Lung (tissue), 12 donors: ENCODE data around the gene SPAAR. TPM values are rescaled to one million over a fixed set of nuclear protein-coding genes. Genes with fewer than 3 reads are reported as not detected.
"Not testable (repeated sequence)": the region's sequence is repeated elsewhere in the genome, so short reads cannot be mapped to it uniquely, and the experiment has no call there.

Source experiments
- ATAC-seq: fragments of 200-7000 bp; cut with Tn5 transposase; one replicate; pipeline ENCODE4 v1.9.1; 2020; ENCODE audit warnings: moderate number of reproducible peaks; ENCODE audit not compliant: insufficient read depth, low FRiP score
- DNase-seq, 3 donors: peaks; one replicate each; pipeline ENCODE4 v3.0.0-alpha.2; 2013 to 2017
- H3K27ac ChIP-seq, 2 donors: one replicate each; pipeline ENCODE4 v1.5.1; 2013; ENCODE audit warnings: mild to moderate bottlenecking in 2 of 2, moderate library complexity in 2 of 2, control low read depth in 1 of 2, inconsistent platforms in 1 of 2, low read depth in 1 of 2, low read length in 1 of 2
- H3K27me3 ChIP-seq, 3 donors: one replicate each; pipeline ENCODE4 v1.5.1; 2013; ENCODE audit warnings: low read length in 2 of 3; ENCODE audit not compliant: control insufficient read depth in 3 of 3, insufficient read depth in 3 of 3
- H3K36me3 ChIP-seq, 4 donors: one replicate each; pipeline ENCODE4 v1.5.1; 2013; ENCODE audit warnings: low read length in 4 of 4, mild to moderate bottlenecking in 1 of 4, moderate library complexity in 1 of 4; ENCODE audit not compliant: control insufficient read depth in 4 of 4, insufficient read depth in 4 of 4
- H3K4me1 ChIP-seq, 5 donors: one replicate each; pipeline ENCODE4 v1.5.1; 2013; ENCODE audit warnings: low read length in 5 of 5, mild to moderate bottlenecking in 2 of 5, moderate library complexity in 1 of 5; ENCODE audit not compliant: control insufficient read depth in 5 of 5, insufficient read depth in 5 of 5
- H3K4me3 ChIP-seq: one replicate; pipeline ENCODE4 v1.5.1; 2013; ENCODE audit warnings: mild to moderate bottlenecking, control low read depth, moderate library complexity
- H3K9ac ChIP-seq, 2 donors: one replicate each; pipeline ENCODE4 v1.5.1; 2013; ENCODE audit warnings: low read length in 2 of 2, control low read depth in 1 of 2; ENCODE audit not compliant: insufficient read depth in 1 of 2
- H3K9me3 ChIP-seq, 4 donors: one replicate each; pipeline ENCODE4 v1.5.1; 2013; ENCODE audit warnings: low read length in 3 of 4, mild to moderate bottlenecking in 1 of 4, moderate library complexity in 1 of 4; ENCODE audit not compliant: control insufficient read depth in 4 of 4, insufficient read depth in 3 of 4
- WGBS, 2 donors: extraction: QIAGEN DNeasy Blood & Tissue Kit; methylation state at CpG; one replicate each; pipeline ENCODE4 v1.1.7; 2013; 5-methylcytosine and 5-hydroxymethylcytosine counted together
- polyA plus RNA-seq, 2 donors: library from polyadenylated mRNA; stranded (reverse); fragments of 200-250 nt; gene quantifications; one replicate each; pipeline ENCODE4 v1.2.1, GENCODE V29; 2013
- total RNA-seq, 2 donors: library from RNA; depleted of rRNA in 1 of 2; stranded (reverse); fragments of >200 nt in 1 of 2; gene quantifications; one replicate each; pipeline ENCODE4 v1.2.1, GENCODE V29; 2014 to 2021
- TF ChIP-seq, protein P1 (sequence below): IDR thresholded peaks from 2 replicates; pipeline ENCODE4 v1.5.1; 2012; ENCODE audit warnings: mild to moderate bottlenecking; ENCODE audit errors: control extremely low read depth, extremely low read depth
- donor health status: control.
- donor health status: control.
- donor health status: Bipolar disorder and iron deficiency.
- donor health status: healthy.
- donor health status: DM: yes; HTN: yes; CAD: no.

The SPAAR gene
- total and polyA plus RNA-seq, 4 donors = 3.7 to 6.7 (median 5.7) TPM

DNA sequence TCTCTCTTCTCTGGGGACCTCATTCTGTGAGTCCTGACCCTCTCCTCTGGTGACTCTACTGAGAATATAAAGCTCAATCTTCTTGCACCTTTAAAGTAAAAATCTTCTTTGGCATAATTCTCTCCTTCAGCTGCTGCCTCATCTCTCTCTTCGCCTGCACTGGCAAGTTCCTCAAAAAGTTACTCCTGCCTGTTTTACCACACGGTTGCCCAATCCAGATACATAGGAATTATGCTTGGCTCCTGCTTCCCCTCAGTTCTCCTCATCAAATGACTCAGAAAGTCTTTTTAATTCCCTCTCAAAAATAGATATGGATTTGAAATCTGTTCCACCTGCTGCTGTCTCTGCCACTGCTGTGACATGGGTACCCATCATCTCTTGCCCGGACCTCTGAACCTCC, 17.6 kb upstream of the SPAAR start:
- peaks cover 0 to 4% (median 0%) of the 10 kb centered on the region in 3 donors for H3K27me3 ChIP-seq
- H3K4me3 ChIP-seq = no peak overlapping the region
- ATAC-seq (no peak), DNase-seq (no peak)
- no peak overlapping the region for H3K9ac ChIP-seq
- TF ChIP-seq, protein P1, sequence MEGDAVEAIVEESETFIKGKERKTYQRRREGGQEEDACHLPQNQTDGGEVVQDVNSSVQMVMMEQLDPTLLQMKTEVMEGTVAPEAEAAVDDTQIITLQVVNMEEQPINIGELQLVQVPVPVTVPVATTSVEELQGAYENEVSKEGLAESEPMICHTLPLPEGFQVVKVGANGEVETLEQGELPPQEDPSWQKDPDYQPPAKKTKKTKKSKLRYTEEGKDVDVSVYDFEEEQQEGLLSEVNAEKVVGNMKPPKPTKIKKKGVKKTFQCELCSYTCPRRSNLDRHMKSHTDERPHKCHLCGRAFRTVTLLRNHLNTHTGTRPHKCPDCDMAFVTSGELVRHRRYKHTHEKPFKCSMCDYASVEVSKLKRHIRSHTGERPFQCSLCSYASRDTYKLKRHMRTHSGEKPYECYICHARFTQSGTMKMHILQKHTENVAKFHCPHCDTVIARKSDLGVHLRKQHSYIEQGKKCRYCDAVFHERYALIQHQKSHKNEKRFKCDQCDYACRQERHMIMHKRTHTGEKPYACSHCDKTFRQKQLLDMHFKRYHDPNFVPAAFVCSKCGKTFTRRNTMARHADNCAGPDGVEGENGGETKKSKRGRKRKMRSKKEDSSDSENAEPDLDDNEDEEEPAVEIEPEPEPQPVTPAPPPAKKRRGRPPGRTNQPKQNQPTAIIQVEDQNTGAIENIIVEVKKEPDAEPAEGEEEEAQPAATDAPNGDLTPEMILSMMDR = no peak
- no peaks in the 10 kb centered on the region for H3K9me3 ChIP-seq
- H3K4me1 ChIP-seq = no peaks in the 10 kb centered on the region
- no peaks in the 10 kb centered on the region for H3K36me3 ChIP-seq
- WGBS, 2 donors = 57 to 75% methylated on average over 3 of the region's 3 CpGs
- no peak overlapping the region for H3K27ac ChIP-seq

- WGBS, 2 donors = 82 to 96% methylated on average over 1 of the region's 1 CpG
- Histone ChIP-seq H3K27me3 (peaks cover 0 to 4% (median 0%) of the 10 kb centered on the region in 3 donors), H3K9me3 (no peaks in the 10 kb centered on the region), H3K9ac (no peak overlapping the region), H3K36me3 (no peaks in the 10 kb centered on the region), H3K27ac (no peak overlapping the region), H3K4me3 (no peak overlapping the region), H3K4me1 (no peaks in the 10 kb centered on the region)
- DNase-seq (no peak), ATAC-seq (no peak)
- TF ChIP-seq, protein P1 = no peak
Observed at GRCh38 chr9:35892051-35892450, 17.2 kb upstream of the SPAAR start.

GRCh38 chr9:35896570-35896969, 12.7 kb upstream of the SPAAR start:
- H3K4me1 ChIP-seq = peaks cover 0 to 3% (median 0%) of the 10 kb centered on the region in 5 donors
- H3K36me3 ChIP-seq = no peaks in the 10 kb centered on the region
- H3K27ac ChIP-seq = no peak overlapping the region
- DNase-seq (no peak), ATAC-seq (no peak)
- TF ChIP-seq, protein P1 = no peak
- WGBS, 2 donors = 94 to 97% methylated on average over 2 of the region's 2 CpGs
- no peak overlapping the region for H3K4me3 ChIP-seq
- H3K9me3 ChIP-seq = no peaks in the 10 kb centered on the region
- H3K9ac ChIP-seq = no peak overlapping the region
- peaks cover 0 to 4% (median 0%) of the 10 kb centered on the region in 3 donors for H3K27me3 ChIP-seq

DNA sequence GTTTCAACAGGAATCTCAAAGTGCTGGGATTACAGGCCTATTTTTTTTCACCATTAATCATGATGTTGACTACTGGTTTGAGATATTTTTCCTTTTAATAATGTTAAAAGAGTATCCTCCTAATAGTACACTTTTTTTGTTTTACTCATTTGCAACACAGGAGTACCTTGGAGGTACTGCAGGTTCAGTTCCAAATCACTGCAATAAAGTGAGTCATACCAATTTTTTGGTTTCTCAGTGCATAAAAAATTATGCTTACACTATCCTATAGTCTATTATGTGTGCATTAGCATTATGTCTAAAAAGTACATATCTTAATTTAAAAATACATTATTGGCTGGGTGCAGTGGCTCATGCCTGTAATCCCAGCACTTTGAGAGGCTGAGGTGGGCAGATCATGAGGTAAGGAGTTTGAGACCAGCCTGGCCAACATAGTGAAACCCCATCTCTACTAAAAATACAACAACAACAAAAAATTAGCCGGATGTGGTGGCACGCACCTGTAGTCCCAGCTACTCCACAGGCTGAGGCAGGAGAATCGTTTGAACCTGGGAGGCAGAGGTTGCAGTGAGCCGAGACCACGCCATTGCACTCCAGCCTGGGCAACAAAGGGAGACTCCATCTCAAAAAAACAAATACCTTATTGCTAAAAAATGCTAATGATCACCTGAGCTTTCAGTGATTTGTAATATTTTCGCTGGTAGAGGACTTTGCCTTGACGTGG, 11.8 kb upstream of the SPAAR start:
- H3K4me1 ChIP-seq = not testable (repeated sequence)

More for the DNA sequence above, 11.8 kb upstream of the SPAAR start:
- 86 to 94% methylated on average over 7 of the region's 7 CpGs for WGBS, 2 donors
- not testable (repeated sequence) for H3K9ac ChIP-seq, H3K27ac ChIP-seq, H3K4me3 ChIP-seq, H3K9me3 ChIP-seq, H3K27me3 ChIP-seq, H3K36me3 ChIP-seq, ATAC-seq, DNase-seq
